HepG2 (cell line): Measurements from ENCODE around the gene PKD1L1. TPM values are rescaled to one million over a fixed set of nuclear protein-coding genes. Genes with fewer than 3 reads are reported as not detected.

Experiments
- BRCA1 ChIP-seq: sonication (generic); formaldehyde crosslinking; IDR thresholded peaks from 2 replicates; pipeline ENCODE4 v1.4.0; 2020; ENCODE audit warnings: missing genetic modification reagents
- FOXM1 ChIP-seq: sonication (generic); formaldehyde crosslinking; IDR thresholded peaks from 2 replicates; pipeline ENCODE4 v1.5.0; 2020; ENCODE audit warnings: missing genetic modification reagents
- GLI4 ChIP-seq: sonication (generic); formaldehyde crosslinking; IDR thresholded peaks from 2 replicates; pipeline ENCODE4 v1.5.1; 2020; ENCODE audit warnings: missing genetic modification reagents, mild to moderate bottlenecking, moderate library complexity, borderline replicate concordance
- KAT7 ChIP-seq: IDR thresholded peaks from 2 replicates; pipeline ENCODE4 v1.6.1; 2018; ENCODE audit warnings: borderline replicate concordance, missing compliant biosample characterization
- KLF16 ChIP-seq, 2 experiments: sonication (generic) in 1 of 2; formaldehyde crosslinking in 1 of 2; IDR thresholded peaks; 2 replicates each; pipeline versions ENCODE4 v1.6.1 to v1.8.0; 2016 to 2023; ENCODE audit warnings: missing genetic modification reagents in 2 of 2, missing compliant biosample characterization in 1 of 2
- LCORL ChIP-seq, 2 experiments: fragments of 450-650 bp in 1 of 2; sonication (generic) in 1 of 2; formaldehyde crosslinking in 1 of 2; IDR thresholded peaks; 2 replicates each; pipeline versions ENCODE4 v1.5.0 to v1.6.1; 2017 to 2020; ENCODE audit warnings: antibody characterized with exemption in 1 of 2, missing genetic modification reagents in 1 of 2
- MED1 ChIP-seq: sonication (generic); formaldehyde crosslinking; IDR thresholded peaks from 2 replicates; pipeline ENCODE4 v1.4.0; 2020; ENCODE audit warnings: missing genetic modification reagents
- PRMT3 ChIP-seq: sonication (generic); formaldehyde crosslinking; IDR thresholded peaks from 2 replicates; pipeline ENCODE4 v1.8.1; 2022; ENCODE audit warnings: low read depth, mild to moderate bottlenecking, moderate library complexity, missing genetic modification reagents, borderline replicate concordance
- RXRB ChIP-seq: IDR thresholded peaks from 2 replicates; pipeline ENCODE4 v1.6.1; 2016; ENCODE audit warnings: borderline replicate concordance, missing genetic modification reagents, missing compliant biosample characterization
- TGIF2 ChIP-seq: IDR thresholded peaks from 2 replicates; pipeline ENCODE4 v1.6.1; 2016; ENCODE audit warnings: control low read depth, missing compliant biosample characterization
- ZNF20 ChIP-seq: sonication (generic); formaldehyde crosslinking; IDR thresholded peaks from 2 replicates; pipeline ENCODE4 v1.4.0; 2020; ENCODE audit warnings: mild to moderate bottlenecking, moderate library complexity, missing genetic modification reagents
- ZNF230 ChIP-seq: sonication (generic); formaldehyde crosslinking; IDR thresholded peaks from 2 replicates; pipeline ENCODE4 v1.4.0; 2020; ENCODE audit warnings: mild to moderate bottlenecking, missing genetic modification reagents
- ZNF232 ChIP-seq: sonication (generic); formaldehyde crosslinking; IDR thresholded peaks from 2 replicates; pipeline ENCODE4 v1.4.0; 2020; ENCODE audit warnings: missing genetic modification reagents, borderline replicate concordance
- ZNF3 ChIP-seq: IDR thresholded peaks from 2 replicates; pipeline ENCODE4 v1.7.0; 2017; ENCODE audit warnings: inconsistent platforms
- polyA plus RNA-seq, 8 experiments: library from polyadenylated mRNA; depleted of rRNA in 3 of 8; stranded (reverse) in 7 of 8; unstranded in 1 of 8; fragments of >200 nt; fragmentation: Illumina TruSeq in 4 of 8; extraction: Trizol in 4 of 8; gene quantifications; 2 replicates each; pipeline versions ENCODE4 v1.2.1 to v1.2.3, GENCODE V29; 2011 to 2016; ENCODE audit warnings: low read depth in 4 of 8, missing spikeins in 1 of 8, mixed read lengths in 1 of 8; ENCODE audit not compliant: insufficient read depth in 1 of 8
- total RNA-seq, 5 experiments: library from RNA; depleted of rRNA; stranded (reverse); fragments of >200 nt; fragmentation: Illumina TruSeq; extraction: Trizol; gene quantifications; 2 replicates each; pipeline ENCODE4 v1.2.3, GENCODE V29; 2016; ENCODE audit warnings: low read depth in 1 of 5
- TF ChIP-seq, protein P1 (sequence below): sonication (generic); formaldehyde crosslinking; IDR thresholded peaks from 2 replicates; pipeline ENCODE4 v1.4.0; 2020; ENCODE audit warnings: mild to moderate bottlenecking, missing genetic modification reagents
- TF ChIP-seq, protein P2 (sequence below), 2 experiments: sonication (generic) in 1 of 2; formaldehyde crosslinking in 1 of 2; IDR thresholded peaks; 2 replicates each; pipeline versions ENCODE4 v1.4.0 to v1.6.1; 2016 to 2020; ENCODE audit warnings: borderline replicate concordance in 1 of 2, low read depth in 1 of 2, mild to moderate bottlenecking in 1 of 2, missing genetic modification reagents in 1 of 2

Gene PKD1L1
- total and polyA plus RNA-seq, 2 of the 13 experiments (the other 11 are each of a cell fraction or from before 2014, with no cell fraction given) = 0.01 TPM; not detected in 1

GRCh38 chr7:47979145-47979831 lies 31.0 kb upstream of the PKD1L1 start, which contains the start of gene HUS1 (continued):
- TF ChIP-seq ZNF20 (CRISPR knock-in tag) = no peak
- no peak for TF ChIP-seq ZNF3 (CRISPR knock-in tag)
- TF ChIP-seq TGIF2 = peak; percentile 91
- no peak for TF ChIP-seq GLI4 (CRISPR knock-in tag)
- no peak for TF ChIP-seq PRMT3 (CRISPR knock-in tag)
- peak; percentile 30; the same call in 1 of the 2 replicates for TF ChIP-seq LCORL (IDR thresholded peaks at IDR 0.05)
- peak; percentile 73; the same call in 1 of the 2 replicates for TF ChIP-seq LCORL (CRISPR knock-in tag; IDR thresholded peaks at IDR 0.05)
- peak; percentile 81 for TF ChIP-seq MED1 (CRISPR knock-in tag)
- TF ChIP-seq ZNF230 (CRISPR knock-in tag) = peak; percentile 85
- peak; percentile 76; the same call in 1 of the 2 replicates for TF ChIP-seq ZNF232 (CRISPR knock-in tag)
- TF ChIP-seq, protein P1, sequence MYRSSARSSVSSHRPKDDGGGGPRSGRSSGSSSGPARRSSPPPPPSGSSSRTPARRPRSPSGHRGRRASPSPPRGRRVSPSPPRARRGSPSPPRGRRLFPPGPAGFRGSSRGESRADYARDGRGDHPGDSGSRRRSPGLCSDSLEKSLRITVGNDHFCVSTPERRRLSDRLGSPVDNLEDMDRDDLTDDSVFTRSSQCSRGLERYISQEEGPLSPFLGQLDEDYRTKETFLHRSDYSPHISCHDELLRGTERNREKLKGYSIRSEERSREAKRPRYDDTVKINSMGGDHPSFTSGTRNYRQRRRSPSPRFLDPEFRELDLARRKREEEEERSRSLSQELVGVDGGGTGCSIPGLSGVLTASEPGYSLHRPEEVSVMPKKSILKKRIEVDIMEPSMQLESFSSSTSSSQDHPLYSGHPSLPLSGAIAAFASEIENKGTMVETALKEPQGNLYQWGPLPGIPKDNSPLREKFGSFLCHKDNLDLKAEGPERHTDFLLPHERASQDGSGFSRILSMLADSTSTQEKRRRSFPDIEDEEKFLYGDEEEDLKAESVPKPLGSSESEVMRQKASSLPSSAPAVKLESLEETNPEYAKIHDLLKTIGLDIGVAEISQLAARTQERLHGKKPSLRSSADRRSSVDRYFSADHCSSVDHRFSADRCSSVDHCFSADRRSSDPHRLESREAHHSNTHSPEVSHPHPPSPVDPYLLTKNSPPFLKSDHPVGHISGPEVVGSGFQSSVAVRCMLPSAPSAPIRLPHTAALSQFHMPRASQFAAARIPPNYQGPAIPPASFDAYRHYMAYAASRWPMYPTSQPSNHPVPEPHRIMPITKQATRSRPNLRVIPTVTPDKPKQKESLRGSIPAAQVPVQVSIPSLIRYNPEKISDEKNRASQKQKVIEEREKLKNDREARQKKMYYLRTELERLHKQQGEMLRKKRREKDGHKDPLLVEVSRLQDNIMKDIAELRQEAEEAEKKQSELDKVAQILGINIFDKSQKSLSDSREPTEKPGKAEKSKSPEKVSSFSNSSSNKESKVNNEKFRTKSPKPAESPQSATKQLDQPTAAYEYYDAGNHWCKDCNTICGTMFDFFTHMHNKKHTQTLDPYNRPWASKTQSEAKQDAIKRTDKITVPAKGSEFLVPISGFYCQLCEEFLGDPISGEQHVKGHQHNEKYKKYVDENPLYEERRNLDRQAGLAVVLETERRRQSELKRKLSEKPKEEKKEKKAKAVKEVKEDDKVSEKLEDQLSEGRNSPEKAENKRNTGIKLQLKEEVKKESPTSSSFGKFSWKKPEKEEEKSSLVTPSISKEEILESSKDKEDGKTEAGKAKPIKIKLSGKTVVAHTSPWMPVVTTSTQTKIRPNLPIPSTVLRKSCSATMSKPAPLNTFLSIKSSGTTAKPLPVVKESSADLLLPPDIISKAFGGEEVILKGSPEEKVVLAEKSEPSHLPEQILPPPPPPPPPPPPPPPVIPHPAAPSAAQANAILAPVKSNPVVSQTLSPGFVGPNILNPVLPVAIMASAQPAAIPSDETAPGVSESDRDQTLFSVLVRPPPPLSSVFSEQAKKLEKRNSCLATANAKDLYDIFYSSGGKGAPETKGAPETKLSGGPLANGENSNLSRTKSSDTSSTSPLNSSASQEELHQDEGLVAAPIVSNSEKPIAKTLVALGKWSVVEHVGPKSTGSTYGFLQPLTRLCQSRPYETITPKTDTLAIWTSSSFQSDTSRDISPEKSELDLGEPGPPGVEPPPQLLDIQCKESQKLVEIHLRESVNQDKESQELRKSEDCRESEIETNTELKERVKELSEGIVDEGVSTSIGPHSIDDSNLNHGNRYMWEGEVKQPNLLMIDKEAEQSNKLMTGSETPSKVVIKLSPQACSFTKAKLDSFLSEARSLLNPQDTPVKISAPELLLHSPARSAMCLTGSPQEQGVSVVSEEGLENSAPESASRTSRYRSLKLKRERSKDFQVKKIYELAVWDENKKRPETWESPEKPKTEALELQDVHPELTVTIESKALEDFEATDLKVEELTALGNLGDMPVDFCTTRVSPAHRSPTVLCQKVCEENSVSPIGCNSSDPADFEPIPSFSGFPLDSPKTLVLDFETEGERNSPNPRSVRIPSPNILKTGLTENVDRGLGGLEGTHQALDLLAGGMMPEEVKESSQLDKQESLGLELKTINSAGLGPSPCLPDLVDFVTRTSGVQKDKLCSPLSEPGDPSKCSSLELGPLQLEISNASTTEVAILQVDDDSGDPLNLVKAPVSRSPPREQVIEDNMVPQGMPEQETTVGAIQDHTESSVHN (CRISPR knock-in tag) = peak; percentile 80; the same call in 1 of the 2 replicates
- peak in 1 of 2 experiments; percentile 93; a peak in 2 of 4 replicates for TF ChIP-seq KLF16 (CRISPR knock-in tag; IDR thresholded peaks at IDR 0.05)
- no peak for TF ChIP-seq FOXM1 (CRISPR knock-in tag)
- TF ChIP-seq KAT7 (CRISPR knock-in tag) = peak; percentile 67; the same call in 1 of the 2 replicates
- TF ChIP-seq BRCA1 (CRISPR knock-in tag) = 0 out of 2 replicates have a peak, but pooled peaks have one; percentile 60
- peak; percentile 76 for TF ChIP-seq RXRB (CRISPR knock-in tag)
- TF ChIP-seq, protein P2, sequence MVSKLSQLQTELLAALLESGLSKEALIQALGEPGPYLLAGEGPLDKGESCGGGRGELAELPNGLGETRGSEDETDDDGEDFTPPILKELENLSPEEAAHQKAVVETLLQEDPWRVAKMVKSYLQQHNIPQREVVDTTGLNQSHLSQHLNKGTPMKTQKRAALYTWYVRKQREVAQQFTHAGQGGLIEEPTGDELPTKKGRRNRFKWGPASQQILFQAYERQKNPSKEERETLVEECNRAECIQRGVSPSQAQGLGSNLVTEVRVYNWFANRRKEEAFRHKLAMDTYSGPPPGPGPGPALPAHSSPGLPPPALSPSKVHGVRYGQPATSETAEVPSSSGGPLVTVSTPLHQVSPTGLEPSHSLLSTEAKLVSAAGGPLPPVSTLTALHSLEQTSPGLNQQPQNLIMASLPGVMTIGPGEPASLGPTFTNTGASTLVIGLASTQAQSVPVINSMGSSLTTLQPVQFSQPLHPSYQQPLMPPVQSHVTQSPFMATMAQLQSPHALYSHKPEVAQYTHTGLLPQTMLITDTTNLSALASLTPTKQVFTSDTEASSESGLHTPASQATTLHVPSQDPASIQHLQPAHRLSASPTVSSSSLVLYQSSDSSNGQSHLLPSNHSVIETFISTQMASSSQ (IDR thresholded peaks at IDR 0.05; ENCODE audit: low read depth) = peak; percentile 59
- TF ChIP-seq, protein P2 (CRISPR knock-in tag; IDR thresholded peaks at IDR 0.05; ENCODE audit: borderline replicate concordance) = peak; percentile 85
